ENCODE measurements around the gene PTPN7.

Gene PTPN7

GRCh38 chr1:202153284-202153683 lies 7.1 kb downstream of the PTPN7 start:
- DNase-seq = no peak
- H4K8ac ChIP-seq (ENCODE audit: low read depth, low read length) = no peak overlapping the region
- no peak overlapping the region for H2BK5ac ChIP-seq (ENCODE audit: low read length)
- no peaks in the 10 kb centered on the region for H3K79me1 ChIP-seq (ENCODE audit: low read length)
- no peak overlapping the region for H3K9ac ChIP-seq (ENCODE audit: low read length)
- H2BK15ac ChIP-seq (replicated peaks; ENCODE audit: low read depth) = no peak overlapping the region
- H3K4ac ChIP-seq (ENCODE audit: low read depth, low read length) = no peak overlapping the region
- no peak overlapping the region for H3K4me3 ChIP-seq (ENCODE audit: low read length)
- H2AK5ac ChIP-seq (ENCODE audit: low read length) = no peak overlapping the region
- no peak overlapping the region for H3K56ac ChIP-seq (ENCODE audit: low read length)
- no peaks in the 10 kb centered on the region for H3K27me3 ChIP-seq (ENCODE audit: insufficient read depth, low read length, poor library complexity)
- no peak overlapping the region for H3K27ac ChIP-seq (ENCODE audit: low read depth, low read length)
- H2BK120ac ChIP-seq (ENCODE audit: low read depth, low read length) = no peak overlapping the region
- H3K79me2 ChIP-seq (ENCODE audit: control insufficient read depth, insufficient read depth, low read length) = no peaks in the 10 kb centered on the region
- no peaks in the 10 kb centered on the region for H3K36me3 ChIP-seq (ENCODE audit: control insufficient read depth, insufficient read depth, low read length)
- H3K18ac ChIP-seq (ENCODE audit: low read length) = no peak overlapping the region
- no peaks in the 10 kb centered on the region for H3K4me1 ChIP-seq (ENCODE audit: control insufficient read depth, low read depth, low read length)
- no peak overlapping the region for H4K5ac ChIP-seq (ENCODE audit: low read length)
- no peak overlapping the region for H3K4me2 ChIP-seq (ENCODE audit: low read length)
- no CpG with 5 or more reads among the region's 4 CpGs for WGBS (ENCODE audit: extremely low coverage, insufficient coverage, low lambda C conversion rate)
- H3K23ac ChIP-seq (ENCODE audit: low read length) = no peak overlapping the region

- no peak overlapping the region for H3K9ac ChIP-seq (ENCODE audit: low read length)
- H2AK5ac ChIP-seq (ENCODE audit: low read length) = no peak overlapping the region
- no peak overlapping the region for H4K5ac ChIP-seq (ENCODE audit: low read length)
- no peak overlapping the region for H3K4me2 ChIP-seq (ENCODE audit: low read length)
- H3K27me3 ChIP-seq (ENCODE audit: insufficient read depth, low read length, poor library complexity) = no peaks in the 10 kb centered on the region
- no peak overlapping the region for H2BK15ac ChIP-seq (replicated peaks; ENCODE audit: low read depth)
- H3K27ac ChIP-seq (ENCODE audit: low read depth, low read length) = no peak overlapping the region
- H2BK120ac ChIP-seq (ENCODE audit: low read depth, low read length) = no peak overlapping the region
- no peak overlapping the region for H3K4ac ChIP-seq (ENCODE audit: low read depth, low read length)
- no peaks in the 10 kb centered on the region for H3K79me2 ChIP-seq (ENCODE audit: control insufficient read depth, insufficient read depth, low read length)
- no peak overlapping the region for H3K23ac ChIP-seq (ENCODE audit: low read length)
- no peak overlapping the region for H3K56ac ChIP-seq (ENCODE audit: low read length)
- H3K4me3 ChIP-seq (ENCODE audit: low read length) = no peak overlapping the region
- H3K36me3 ChIP-seq (ENCODE audit: control insufficient read depth, insufficient read depth, low read length) = no peaks in the 10 kb centered on the region
- H2BK5ac ChIP-seq (ENCODE audit: low read length) = no peak overlapping the region
- DNase-seq = no peak
- H3K4me1 ChIP-seq (ENCODE audit: control insufficient read depth, low read depth, low read length) = no peaks in the 10 kb centered on the region
- H3K79me1 ChIP-seq (ENCODE audit: low read length) = no peaks in the 10 kb centered on the region
- no peak overlapping the region for H3K18ac ChIP-seq (ENCODE audit: low read length)
- H4K8ac ChIP-seq (ENCODE audit: low read depth, low read length) = no peak overlapping the region
- no CpG with 5 or more reads among the region's 10 CpGs for WGBS (ENCODE audit: extremely low coverage, insufficient coverage, low lambda C conversion rate)
These were observed 8.0 kb downstream of the PTPN7 start for GRCh38 chr1:202152399-202152798.

- H3K9ac ChIP-seq (ENCODE audit: low read length) = no peak overlapping the region
- no peak overlapping the region for H2BK120ac ChIP-seq (ENCODE audit: low read depth, low read length)
- H3K4me3 ChIP-seq (ENCODE audit: low read length) = no peak overlapping the region
- H3K79me1 ChIP-seq (ENCODE audit: low read length) = no peaks in the 10 kb centered on the region
- H2BK5ac ChIP-seq (ENCODE audit: low read length) = no peak overlapping the region
- no peaks in the 10 kb centered on the region for H3K27me3 ChIP-seq (ENCODE audit: insufficient read depth, low read length, poor library complexity)
- H3K23ac ChIP-seq (ENCODE audit: low read length) = no peak overlapping the region
- H4K8ac ChIP-seq (ENCODE audit: low read depth, low read length) = no peak overlapping the region
- H3K18ac ChIP-seq (ENCODE audit: low read length) = no peak overlapping the region
- H4K5ac ChIP-seq (ENCODE audit: low read length) = no peak overlapping the region
- H3K27ac ChIP-seq (ENCODE audit: low read depth, low read length) = no peak overlapping the region
- no peak overlapping the region for H3K4me2 ChIP-seq (ENCODE audit: low read length)
- no peaks in the 10 kb centered on the region for H3K79me2 ChIP-seq (ENCODE audit: control insufficient read depth, insufficient read depth, low read length)
- no peak overlapping the region for H2AK5ac ChIP-seq (ENCODE audit: low read length)
- H2BK15ac ChIP-seq (replicated peaks; ENCODE audit: low read depth) = no peak overlapping the region
- no peak overlapping the region for H3K56ac ChIP-seq (ENCODE audit: low read length)
- DNase-seq = no peak
- no peaks in the 10 kb centered on the region for H3K36me3 ChIP-seq (ENCODE audit: control insufficient read depth, insufficient read depth, low read length)
- no peak overlapping the region for H3K4ac ChIP-seq (ENCODE audit: low read depth, low read length)
- no CpG with 5 or more reads among the region's 2 CpGs for WGBS (ENCODE audit: extremely low coverage, insufficient coverage, low lambda C conversion rate)
- H3K4me1 ChIP-seq (ENCODE audit: control insufficient read depth, low read depth, low read length) = no peaks in the 10 kb centered on the region
These were observed 9.4 kb downstream of the PTPN7 start for GRCh38 chr1:202151045-202151444.

GRCh38 chr1:202150602-202151001 lies 9.8 kb downstream of the PTPN7 start:
- no peaks in the 10 kb centered on the region for H3K27me3 ChIP-seq (ENCODE audit: insufficient read depth, low read length, poor library complexity)
- H3K27ac ChIP-seq (ENCODE audit: low read depth, low read length) = no peak overlapping the region
- no peak overlapping the region for H3K4me3 ChIP-seq (ENCODE audit: low read length)
- no peaks in the 10 kb centered on the region for H3K79me2 ChIP-seq (ENCODE audit: control insufficient read depth, insufficient read depth, low read length)
- H3K56ac ChIP-seq (ENCODE audit: low read length) = no peak overlapping the region
- H4K8ac ChIP-seq (ENCODE audit: low read depth, low read length) = no peak overlapping the region
- no peaks in the 10 kb centered on the region for H3K79me1 ChIP-seq (ENCODE audit: low read length)
- no peak overlapping the region for H3K4ac ChIP-seq (ENCODE audit: low read depth, low read length)
- H3K36me3 ChIP-seq (ENCODE audit: control insufficient read depth, insufficient read depth, low read length) = no peaks in the 10 kb centered on the region
- H3K4me1 ChIP-seq (ENCODE audit: control insufficient read depth, low read depth, low read length) = no peaks in the 10 kb centered on the region
- no peak overlapping the region for H3K4me2 ChIP-seq (ENCODE audit: low read length)
- H3K23ac ChIP-seq (ENCODE audit: low read length) = no peak overlapping the region
- no peak overlapping the region for H2BK5ac ChIP-seq (ENCODE audit: low read length)
- no peak overlapping the region for H3K18ac ChIP-seq (ENCODE audit: low read length)
- no CpG with 5 or more reads among the region's 8 CpGs for WGBS (ENCODE audit: extremely low coverage, insufficient coverage, low lambda C conversion rate)
- no peak for DNase-seq
- H2BK15ac ChIP-seq (replicated peaks; ENCODE audit: low read depth) = no peak overlapping the region
- no peak overlapping the region for H3K9ac ChIP-seq (ENCODE audit: low read length)
- no peak overlapping the region for H2AK5ac ChIP-seq (ENCODE audit: low read length)
- no peak overlapping the region for H4K5ac ChIP-seq (ENCODE audit: low read length)
- no peak overlapping the region for H2BK120ac ChIP-seq (ENCODE audit: low read depth, low read length)

GRCh38 chr1:202150187-202150586 lies 10.2 kb downstream of the PTPN7 start:
- Histone ChIP-seq H2BK15ac (replicated peaks; ENCODE audit: low read depth) (no peak overlapping the region), H3K23ac (ENCODE audit: low read length) (no peak overlapping the region), H3K4me3 (ENCODE audit: low read length) (no peak overlapping the region), H3K9ac (ENCODE audit: low read length) (no peak overlapping the region), H3K27ac (ENCODE audit: low read depth, low read length) (no peak overlapping the region), H3K56ac (ENCODE audit: low read length) (no peak overlapping the region), H3K36me3 (ENCODE audit: control insufficient read depth, insufficient read depth, low read length) (no peaks in the 10 kb centered on the region), H3K4me2 (ENCODE audit: low read length) (no peak overlapping the region), H3K27me3 (ENCODE audit: insufficient read depth, low read length, poor library complexity) (no peaks in the 10 kb centered on the region), H4K8ac (ENCODE audit: low read depth, low read length) (no peak overlapping the region), H2AK5ac (ENCODE audit: low read length) (no peak overlapping the region), H3K4ac (ENCODE audit: low read depth, low read length) (no peak overlapping the region), H3K79me1 (ENCODE audit: low read length) (no peaks in the 10 kb centered on the region), H2BK120ac (ENCODE audit: low read depth, low read length) (no peak overlapping the region), H2BK5ac (ENCODE audit: low read length) (no peak overlapping the region), H3K79me2 (ENCODE audit: control insufficient read depth, insufficient read depth, low read length) (no peaks in the 10 kb centered on the region), H3K4me1 (ENCODE audit: control insufficient read depth, low read depth, low read length) (no peaks in the 10 kb centered on the region), H3K18ac (ENCODE audit: low read length) (no peak overlapping the region), H4K5ac (ENCODE audit: low read length) (no peak overlapping the region)
- no peak for DNase-seq
- WGBS (ENCODE audit: extremely low coverage, insufficient coverage, low lambda C conversion rate) = no CpG with 5 or more reads among the region's 9 CpGs

GRCh38 chr1:202149566-202149965 lies 10.8 kb downstream of the PTPN7 start:
- H4K5ac ChIP-seq (ENCODE audit: low read length) = no peak overlapping the region
- no peak overlapping the region for H3K4ac ChIP-seq (ENCODE audit: low read depth, low read length)
- no peak overlapping the region for H4K8ac ChIP-seq (ENCODE audit: low read depth, low read length)
- H3K4me2 ChIP-seq (ENCODE audit: low read length) = no peak overlapping the region
- no peak overlapping the region for H2BK15ac ChIP-seq (replicated peaks; ENCODE audit: low read depth)
- no peaks in the 10 kb centered on the region for H3K4me1 ChIP-seq (ENCODE audit: control insufficient read depth, low read depth, low read length)
- H3K27me3 ChIP-seq (ENCODE audit: insufficient read depth, low read length, poor library complexity) = no peaks in the 10 kb centered on the region
- WGBS (ENCODE audit: extremely low coverage, insufficient coverage, low lambda C conversion rate) = no CpG with 5 or more reads among the region's 4 CpGs
- no peak overlapping the region for H3K27ac ChIP-seq (ENCODE audit: low read depth, low read length)
- H2BK120ac ChIP-seq (ENCODE audit: low read depth, low read length) = no peak overlapping the region
- no peaks in the 10 kb centered on the region for H3K36me3 ChIP-seq (ENCODE audit: control insufficient read depth, insufficient read depth, low read length)
- no peak overlapping the region for H3K56ac ChIP-seq (ENCODE audit: low read length)
- no peak overlapping the region for H2AK5ac ChIP-seq (ENCODE audit: low read length)
- no peak overlapping the region for H3K9ac ChIP-seq (ENCODE audit: low read length)
- no peak overlapping the region for H3K18ac ChIP-seq (ENCODE audit: low read length)
- H3K4me3 ChIP-seq (ENCODE audit: low read length) = no peak overlapping the region
- no peaks in the 10 kb centered on the region for H3K79me1 ChIP-seq (ENCODE audit: low read length)
- no peak overlapping the region for H3K23ac ChIP-seq (ENCODE audit: low read length)
- H2BK5ac ChIP-seq (ENCODE audit: low read length) = no peak overlapping the region
- no peaks in the 10 kb centered on the region for H3K79me2 ChIP-seq (ENCODE audit: control insufficient read depth, insufficient read depth, low read length)
- DNase-seq = no peak
